ENCODE data around the gene CA12. TPM values are rescaled to one million over a fixed set of nuclear protein-coding genes. Genes with fewer than 3 reads are reported as not detected.

CA12 gene
- total RNA-seq, 1 experiment from 2014 or later: 2.8 TPM

DNA sequence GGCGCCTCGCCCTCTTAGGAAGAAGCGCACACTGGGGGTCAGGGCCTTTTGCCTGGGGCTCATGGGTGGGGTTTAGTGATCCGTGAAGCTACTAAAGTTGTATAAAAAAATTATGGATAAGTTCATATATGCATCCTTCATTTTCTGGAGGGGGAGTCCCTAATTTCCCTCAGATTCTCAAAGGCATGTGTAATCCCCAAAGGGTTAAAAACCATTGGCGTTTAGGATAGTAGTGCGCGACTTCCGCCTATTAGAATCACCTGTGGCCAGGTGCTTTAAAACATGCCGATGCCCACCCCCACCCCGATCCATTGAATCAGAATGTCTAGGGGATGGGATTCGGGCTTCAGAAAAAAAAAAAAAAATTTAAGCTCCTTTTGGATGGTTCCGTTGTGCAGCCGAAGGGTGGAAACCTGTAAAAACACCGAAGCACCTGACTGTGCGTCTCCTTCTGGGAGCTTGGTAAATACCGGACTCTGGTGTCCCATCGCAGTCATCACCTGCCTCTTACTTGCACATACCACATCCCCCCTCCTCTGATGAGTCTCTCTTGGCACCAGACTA, 103.7 kb downstream of the CA12 start:
- peaks cover 34% of the 10 kb centered on the region for H3K4me1 Mint-ChIP-seq
- H3K9me3 Mint-ChIP-seq: peaks cover 2% of the 10 kb centered on the region
- ATAC-seq: peak; percentile 37
- ChIA-PET CTCF (interaction anchor here (0.6 to 1.5 kb wide), 3 partner anchors 112 to 225 kb away, joined by 3 to 8 read pairs (median 3); no protein-coding TSS in a partner anchor), POLR2A (interaction anchor here (0.6 to 1.0 kb wide), 4 partner anchors 38 to 311 kb away, joined by 3 to 6 read pairs (median 3); partner anchors contain the start of genes RAB8B and RPS27L)
- 0 out of 2 replicates have a peak, but pooled peaks have one; percentile 34 for TF ChIP-seq ZNF263 (CRISPR knock-in tag; IDR thresholded peaks at IDR 0.05; ENCODE audit: low read depth)
- TF ChIP-seq E2F1 (CRISPR knock-in tag; IDR thresholded peaks at IDR 0.05): no peak
- H3K36me3 Mint-ChIP-seq: peaks cover 6% of the 10 kb centered on the region; the same call in 1 of the 2 replicates
- peak overlapping the region; percentile 78 for H3K4me3 Mint-ChIP-seq
- H3K27me3 Mint-ChIP-seq (ENCODE audit: low read depth): peaks cover 4% of the 10 kb centered on the region
- no peak overlapping the region for H3K27ac Mint-ChIP-seq
- DNase-seq (ENCODE audit: low spot score): peak; percentile 24

DNA sequence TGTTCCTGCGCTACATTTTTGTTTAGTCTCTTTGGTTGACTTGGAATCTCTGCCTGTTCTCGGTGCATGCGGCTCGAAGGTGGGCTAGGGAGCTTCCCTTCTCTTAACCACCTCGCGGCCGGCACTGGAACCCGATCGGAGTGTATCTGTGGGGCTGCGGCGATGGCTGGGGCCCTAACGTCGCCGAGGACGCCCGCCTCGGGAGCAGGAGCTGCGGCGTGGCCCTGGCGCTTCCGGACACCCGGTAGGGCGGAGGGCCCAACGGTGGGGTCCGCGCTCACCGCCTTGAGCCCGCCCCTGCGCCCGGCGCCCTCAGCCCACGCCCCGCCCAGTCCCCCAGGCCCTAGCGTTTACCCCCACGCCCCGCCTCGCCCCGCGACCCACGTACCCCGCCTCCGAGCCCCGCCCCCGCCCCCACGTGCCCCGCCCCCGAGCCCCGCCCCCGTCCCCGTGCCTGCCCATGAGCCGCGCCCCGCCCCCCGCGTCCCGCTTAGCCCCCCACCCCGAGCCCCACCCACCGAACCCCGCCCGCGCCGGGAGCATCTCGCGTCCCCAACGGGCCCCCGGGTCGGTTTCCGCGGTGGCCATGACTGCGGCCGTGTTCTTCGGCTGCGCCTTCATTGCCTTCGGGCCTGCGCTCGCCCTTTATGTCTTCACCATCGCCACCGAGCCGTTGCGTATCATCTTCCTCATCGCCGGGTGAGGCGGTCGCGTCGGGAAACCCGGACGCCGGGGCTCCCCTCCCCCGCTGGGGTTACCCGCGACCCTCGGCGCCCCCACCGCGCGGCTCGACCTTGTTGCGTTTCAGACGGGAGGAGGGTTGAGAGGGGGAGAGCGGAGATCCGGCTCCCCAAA, 104.4 kb downstream of the CA12 start, which contains the start of gene APH1B:
Gene APH1B (plus strand): TSS at position 568 of the 855 bp plus-strand sequence. CDS start 19 bp downstream, at position 587.
- peaks cover 34% of the 10 kb centered on the region for H3K4me1 Mint-ChIP-seq
- ATAC-seq (peak; percentile 85), DNase-seq (ENCODE audit: low spot score) (peak; percentile 84)
- POLR2A ChIA-PET: interaction anchor here (0.5 to 1.0 kb wide), 9 partner anchors 9 to 212 kb away, joined by 3 to 7 read pairs (median 3); partner anchors contain the start of genes RAB8B and RPS27L
- H3K27me3 Mint-ChIP-seq (ENCODE audit: low read depth): peaks cover 4% of the 10 kb centered on the region
- peak within 1 kb of the TSS; percentile 85 for H3K4me3 Mint-ChIP-seq
- H3K27ac Mint-ChIP-seq: peak within 1 kb of the TSS; percentile 89
- H3K9me3 Mint-ChIP-seq: peaks cover 7% of the 10 kb centered on the region
- peaks cover 10% of the 10 kb centered on the region for H3K36me3 Mint-ChIP-seq
- CTCF ChIA-PET: interaction anchor here (0.6 to 1.5 kb wide), 4 partner anchors 126 to 318 kb away, joined by 3 to 8 read pairs (median 6); no protein-coding TSS in a partner anchor
- TF ChIP-seq, protein P1, sequence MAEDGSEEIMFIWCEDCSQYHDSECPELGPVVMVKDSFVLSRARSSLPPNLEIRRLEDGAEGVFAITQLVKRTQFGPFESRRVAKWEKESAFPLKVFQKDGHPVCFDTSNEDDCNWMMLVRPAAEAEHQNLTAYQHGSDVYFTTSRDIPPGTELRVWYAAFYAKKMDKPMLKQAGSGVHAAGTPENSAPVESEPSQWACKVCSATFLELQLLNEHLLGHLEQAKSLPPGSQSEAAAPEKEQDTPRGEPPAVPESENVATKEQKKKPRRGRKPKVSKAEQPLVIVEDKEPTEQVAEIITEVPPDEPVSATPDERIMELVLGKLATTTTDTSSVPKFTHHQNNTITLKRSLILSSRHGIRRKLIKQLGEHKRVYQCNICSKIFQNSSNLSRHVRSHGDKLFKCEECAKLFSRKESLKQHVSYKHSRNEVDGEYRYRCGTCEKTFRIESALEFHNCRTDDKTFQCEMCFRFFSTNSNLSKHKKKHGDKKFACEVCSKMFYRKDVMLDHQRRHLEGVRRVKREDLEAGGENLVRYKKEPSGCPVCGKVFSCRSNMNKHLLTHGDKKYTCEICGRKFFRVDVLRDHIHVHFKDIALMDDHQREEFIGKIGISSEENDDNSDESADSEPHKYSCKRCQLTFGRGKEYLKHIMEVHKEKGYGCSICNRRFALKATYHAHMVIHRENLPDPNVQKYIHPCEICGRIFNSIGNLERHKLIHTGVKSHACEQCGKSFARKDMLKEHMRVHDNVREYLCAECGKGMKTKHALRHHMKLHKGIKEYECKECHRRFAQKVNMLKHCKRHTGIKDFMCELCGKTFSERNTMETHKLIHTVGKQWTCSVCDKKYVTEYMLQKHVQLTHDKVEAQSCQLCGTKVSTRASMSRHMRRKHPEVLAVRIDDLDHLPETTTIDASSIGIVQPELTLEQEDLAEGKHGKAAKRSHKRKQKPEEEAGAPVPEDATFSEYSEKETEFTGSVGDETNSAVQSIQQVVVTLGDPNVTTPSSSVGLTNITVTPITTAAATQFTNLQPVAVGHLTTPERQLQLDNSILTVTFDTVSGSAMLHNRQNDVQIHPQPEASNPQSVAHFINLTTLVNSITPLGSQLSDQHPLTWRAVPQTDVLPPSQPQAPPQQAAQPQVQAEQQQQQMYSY (CRISPR knock-in tag; IDR thresholded peaks at IDR 0.05): no peak; the same call in 1 of the 2 replicates
- TF ChIP-seq HMGA2 (CRISPR knock-in tag; IDR thresholded peaks at IDR 0.05) (no peak), ZNF138 (CRISPR knock-in tag; conservative IDR thresholded peaks at IDR 0.05) (no peak), ELF4 (CRISPR knock-in tag; IDR thresholded peaks at IDR 0.05; ENCODE audit: low read depth) (no peak), FOXK1 (CRISPR knock-in tag; IDR thresholded peaks at IDR 0.05) (peak; percentile 47; the same call in 1 of the 2 replicates), ZNF219 (CRISPR knock-in tag; IDR thresholded peaks at IDR 0.05; ENCODE audit: borderline replicate concordance) (no peak), HMGXB4 (CRISPR knock-in tag; IDR thresholded peaks at IDR 0.05) (peak; percentile 27; the same call in 1 of the 2 replicates), KAT7 (CRISPR knock-in tag; IDR thresholded peaks at IDR 0.05; ENCODE audit: borderline replicate concordance) (peak; percentile 38; the same call in 1 of the 2 replicates), ZNF317 (CRISPR knock-in tag; IDR thresholded peaks at IDR 0.05; ENCODE audit: borderline replicate concordance, low read depth) (no peak), TEAD1 (CRISPR knock-in tag; IDR thresholded peaks at IDR 0.05) (0 out of 2 replicates have a peak, but pooled peaks have one; percentile 23), AFF4 (CRISPR knock-in tag; IDR thresholded peaks at IDR 0.05; ENCODE audit: borderline replicate concordance) (no peak), ZBTB21 (CRISPR knock-in tag; IDR thresholded peaks at IDR 0.05; ENCODE audit: borderline replicate concordance) (no peak), SP1 (CRISPR knock-in tag; conservative IDR thresholded peaks at IDR 0.05) (peak; percentile 83), ZNF416 (CRISPR knock-in tag; IDR thresholded peaks at IDR 0.05) (no peak)
- TF ChIP-seq, protein P2, sequence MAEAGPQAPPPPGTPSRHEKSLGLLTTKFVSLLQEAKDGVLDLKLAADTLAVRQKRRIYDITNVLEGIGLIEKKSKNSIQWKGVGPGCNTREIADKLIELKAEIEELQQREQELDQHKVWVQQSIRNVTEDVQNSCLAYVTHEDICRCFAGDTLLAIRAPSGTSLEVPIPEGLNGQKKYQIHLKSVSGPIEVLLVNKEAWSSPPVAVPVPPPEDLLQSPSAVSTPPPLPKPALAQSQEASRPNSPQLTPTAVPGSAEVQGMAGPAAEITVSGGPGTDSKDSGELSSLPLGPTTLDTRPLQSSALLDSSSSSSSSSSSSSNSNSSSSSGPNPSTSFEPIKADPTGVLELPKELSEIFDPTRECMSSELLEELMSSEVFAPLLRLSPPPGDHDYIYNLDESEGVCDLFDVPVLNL (CRISPR knock-in tag; IDR thresholded peaks at IDR 0.05; ENCODE audit: borderline replicate concordance, low read depth): no peak
- TF ChIP-seq, protein P3, sequence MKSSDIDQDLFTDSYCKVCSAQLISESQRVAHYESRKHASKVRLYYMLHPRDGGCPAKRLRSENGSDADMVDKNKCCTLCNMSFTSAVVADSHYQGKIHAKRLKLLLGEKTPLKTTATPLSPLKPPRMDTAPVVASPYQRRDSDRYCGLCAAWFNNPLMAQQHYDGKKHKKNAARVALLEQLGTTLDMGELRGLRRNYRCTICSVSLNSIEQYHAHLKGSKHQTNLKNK (CRISPR knock-in tag; IDR thresholded peaks at IDR 0.05): no peak
